Skeletal muscle tissue (tissue), 4 donors: Measurements from ENCODE around the gene FAM3D. TPM values are rescaled to one million over a fixed set of nuclear protein-coding genes. Genes with fewer than 3 reads are reported as not detected.

Source experiments
- H3K27ac ChIP-seq: one replicate; pipeline ENCODE4 v1.7.0; 2013; ENCODE audit warnings: mild to moderate bottlenecking, low read depth, low read length, inconsistent platforms
- H3K27me3 ChIP-seq, 3 donors: one replicate each; pipeline ENCODE4 v1.7.0; 2013; ENCODE audit warnings: low read length in 3 of 3; ENCODE audit not compliant: control insufficient read depth in 3 of 3, insufficient read depth in 3 of 3
- H3K36me3 ChIP-seq, 3 donors: one replicate each; pipeline ENCODE4 v1.7.0; 2013; ENCODE audit warnings: low read length in 3 of 3; ENCODE audit not compliant: control insufficient read depth in 3 of 3, insufficient read depth in 3 of 3
- H3K4me1 ChIP-seq, 3 donors: one replicate each; pipeline ENCODE4 v1.7.0; 2013; ENCODE audit warnings: low read length in 3 of 3, mild to moderate bottlenecking in 3 of 3; ENCODE audit not compliant: control insufficient read depth in 3 of 3, insufficient read depth in 3 of 3
- H3K4me3 ChIP-seq, 3 donors: one replicate each; pipeline ENCODE4 v1.7.0; 2013; ENCODE audit warnings: low read length in 3 of 3
- H3K9ac ChIP-seq, 3 donors: one replicate each; pipeline ENCODE4 v1.7.0; 2013; ENCODE audit warnings: low read length in 3 of 3, mild to moderate bottlenecking in 3 of 3, moderate library complexity in 2 of 3, low read depth in 1 of 3
- H3K9me3 ChIP-seq, 3 donors: one replicate each; pipeline ENCODE4 v1.7.0; 2013; ENCODE audit warnings: low read length in 3 of 3; ENCODE audit not compliant: control insufficient read depth in 3 of 3
- total RNA-seq: library from RNA; depleted of rRNA; stranded (reverse); fragments of >200 nt; gene quantifications from one replicate; pipeline ENCODE4 v1.2.3, GENCODE V29; 2014
- donor health status: Osteomylitis.

FAM3D gene
- total RNA-seq, 1 donor from 2014 or later, result not detected

DNA sequence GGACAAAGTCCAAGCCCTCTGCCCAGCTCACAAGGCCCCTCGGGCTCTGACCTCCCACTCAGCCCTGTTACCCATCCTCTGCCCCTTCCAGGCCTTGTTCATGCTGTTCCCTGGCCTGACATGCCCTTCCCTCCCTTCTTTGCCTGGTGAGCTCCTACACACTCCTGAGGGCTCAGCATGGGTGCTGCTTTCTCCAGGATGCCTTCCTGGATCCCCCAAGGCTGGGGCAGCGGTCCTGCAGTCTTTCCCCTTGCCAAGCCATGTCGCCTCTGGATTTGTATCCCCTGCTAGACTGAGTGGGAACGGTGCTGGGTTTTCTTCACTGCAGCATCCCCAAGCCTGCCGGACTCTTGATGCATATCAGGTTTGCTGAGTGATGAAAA, 35.9 kb downstream of the FAM3D start:
- peaks cover 0 to 12% (median 10%) of the 10 kb centered on the region in 3 donors for H3K27me3 ChIP-seq
- H3K9ac ChIP-seq, result no peak overlapping the region
- H3K9me3 ChIP-seq, result no peaks in the 10 kb centered on the region
- H3K4me3 ChIP-seq, result no peak overlapping the region
- H3K27ac ChIP-seq, result no peak overlapping the region
- H3K4me1 ChIP-seq, result peaks cover 26 to 31% (median 29%) of the 10 kb centered on the region in 3 donors
- H3K36me3 ChIP-seq, result no peaks in the 10 kb centered on the region

DNA sequence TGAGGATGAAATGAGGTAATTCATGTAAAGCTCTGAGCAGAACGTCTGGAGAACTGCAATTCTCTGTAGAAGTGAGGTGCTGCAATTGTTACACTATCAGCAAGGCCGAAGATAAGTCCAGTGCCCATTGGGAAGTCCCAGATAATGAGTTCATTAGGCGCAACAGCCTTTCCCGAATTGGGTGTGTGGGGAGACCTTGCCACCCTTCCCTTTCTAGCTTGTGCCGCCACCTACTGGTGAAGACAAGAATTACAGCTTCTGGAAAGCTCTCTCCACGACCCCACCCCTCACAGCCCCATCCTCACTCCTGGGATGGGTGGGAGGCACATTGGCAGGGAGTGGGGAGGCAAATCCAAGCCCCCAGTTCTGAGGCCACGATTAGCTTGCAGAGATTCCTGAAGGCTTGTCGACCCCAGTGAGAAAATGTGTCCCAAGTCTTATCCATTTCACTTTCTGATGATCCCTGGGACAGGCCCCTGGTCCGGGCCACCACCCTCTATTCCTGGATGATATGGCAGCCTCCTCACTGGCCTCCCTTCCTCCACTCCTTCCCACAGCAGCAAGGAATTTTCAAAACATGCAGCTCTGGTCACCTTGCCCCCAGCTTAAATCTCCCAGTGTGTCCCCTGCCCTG, 36.4 kb downstream of the FAM3D start:
- Histone ChIP-seq H3K9ac (no peak overlapping the region), H3K27ac (no peak overlapping the region), H3K9me3 (no peaks in the 10 kb centered on the region), H3K27me3 (peaks cover 0 to 10% (median 9%) of the 10 kb centered on the region in 3 donors), H3K4me3 (no peak overlapping the region), H3K4me1 (peaks cover 26 to 31% (median 29%) of the 10 kb centered on the region in 3 donors), H3K36me3 (no peaks in the 10 kb centered on the region)

DNA sequence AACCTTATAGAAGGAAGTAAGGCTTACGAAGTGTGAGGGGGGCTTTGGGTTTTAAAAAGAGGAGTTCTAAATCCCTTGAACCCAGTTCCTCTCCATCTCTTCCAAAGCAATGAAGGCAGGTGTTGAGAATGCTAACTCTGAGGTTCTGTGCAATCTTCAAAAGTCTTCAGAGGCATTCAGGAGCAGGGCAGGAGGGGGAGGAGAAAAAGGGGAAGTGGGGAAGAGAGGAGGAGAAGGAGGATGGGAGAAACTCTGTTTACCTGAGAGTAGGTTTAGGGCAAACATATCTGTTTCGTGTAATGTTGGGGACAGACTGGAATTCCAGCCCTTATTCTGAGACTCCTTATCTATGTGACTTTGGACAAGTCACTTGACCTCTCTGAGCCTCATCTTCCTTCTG, 36.9 kb downstream of the FAM3D start:
- H3K9me3 ChIP-seq, result no peaks in the 10 kb centered on the region
- H3K4me3 ChIP-seq, result no peak overlapping the region
- H3K27ac ChIP-seq, result peak overlapping the region; percentile 52
- H3K27me3 ChIP-seq, result peaks cover 0 to 10% (median 9%) of the 10 kb centered on the region in 3 donors
- H3K4me1 ChIP-seq, result peaks cover 26 to 31% (median 29%) of the 10 kb centered on the region in 3 donors
- H3K9ac ChIP-seq, result no peak overlapping the region
- no peaks in the 10 kb centered on the region for H3K36me3 ChIP-seq

DNA sequence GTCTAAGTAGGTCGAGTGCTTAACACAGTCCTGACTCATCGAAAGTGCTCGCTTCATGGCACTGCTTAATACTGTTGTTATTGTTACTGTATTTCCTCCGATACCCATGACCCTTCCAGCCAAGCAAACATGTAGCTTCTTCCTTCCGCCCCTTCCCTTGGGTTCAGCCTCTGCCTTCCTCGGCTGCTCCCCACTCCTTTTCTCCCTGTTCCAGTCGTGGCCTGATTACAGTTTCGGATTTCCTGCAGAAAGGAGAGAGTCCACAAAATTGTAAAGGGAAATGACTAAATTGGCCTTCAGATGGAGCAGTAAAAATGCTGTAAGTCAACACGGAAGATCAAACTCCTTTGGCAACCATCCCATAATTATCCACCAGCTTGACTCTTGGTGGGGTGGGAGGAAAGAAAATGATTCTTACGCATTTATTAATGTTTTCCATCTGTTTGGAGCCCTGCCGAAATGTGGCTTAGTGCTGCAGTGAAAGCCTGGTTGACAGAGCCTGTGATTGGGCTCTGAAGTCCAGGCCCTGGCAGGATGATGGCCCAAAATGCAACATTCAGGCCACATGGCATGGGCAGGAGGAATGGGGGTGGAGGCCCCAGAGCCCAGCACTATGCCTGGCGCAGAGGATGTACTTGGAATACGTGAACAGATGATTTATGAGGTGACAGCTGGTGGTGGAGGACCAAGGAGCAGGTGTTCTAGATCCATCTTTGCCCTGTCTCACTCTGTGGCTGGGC, 37.6 kb downstream of the FAM3D start:
- H3K36me3 ChIP-seq, result no peaks in the 10 kb centered on the region
- peaks cover 0 to 7% (median 6%) of the 10 kb centered on the region in 3 donors for H3K27me3 ChIP-seq
- H3K4me3 ChIP-seq, result no peak overlapping the region
- no peaks in the 10 kb centered on the region for H3K9me3 ChIP-seq
- peaks cover 26 to 31% (median 29%) of the 10 kb centered on the region in 3 donors for H3K4me1 ChIP-seq
- H3K27ac ChIP-seq, result peak overlapping the region; percentile 52
- H3K9ac ChIP-seq, result peak overlapping the region in 1 of 3 donors; percentile 9

DNA sequence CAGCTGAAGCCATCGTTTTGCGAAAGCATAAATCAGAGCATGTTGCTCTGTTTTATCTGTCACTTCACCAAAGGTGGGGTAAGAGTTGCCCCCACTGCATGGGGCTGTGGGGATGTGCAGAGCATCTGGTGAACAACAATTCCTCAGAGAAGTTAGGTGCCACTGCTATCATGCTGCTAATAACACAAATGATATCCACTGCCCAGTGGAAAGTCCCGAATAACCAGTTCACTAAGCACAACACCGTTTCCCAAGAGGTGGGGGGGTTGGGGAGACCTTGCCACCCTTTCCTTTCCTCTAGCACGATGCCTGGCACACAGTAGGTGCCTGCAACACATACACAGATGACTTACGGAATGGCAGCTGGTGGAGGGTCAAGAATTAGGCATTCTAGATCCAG, 38.6 kb downstream of the FAM3D start:
- H3K4me3 ChIP-seq, result no peak overlapping the region
- H3K4me1 ChIP-seq, result peaks cover 26 to 31% (median 29%) of the 10 kb centered on the region in 3 donors
- H3K27ac ChIP-seq, result no peak overlapping the region
- H3K9ac ChIP-seq, result no peak overlapping the region
- H3K9me3 ChIP-seq, result no peaks in the 10 kb centered on the region
- no peaks in the 10 kb centered on the region for H3K36me3 ChIP-seq
- peaks cover 0 to 3% (median 0%) of the 10 kb centered on the region in 3 donors for H3K27me3 ChIP-seq

DNA sequence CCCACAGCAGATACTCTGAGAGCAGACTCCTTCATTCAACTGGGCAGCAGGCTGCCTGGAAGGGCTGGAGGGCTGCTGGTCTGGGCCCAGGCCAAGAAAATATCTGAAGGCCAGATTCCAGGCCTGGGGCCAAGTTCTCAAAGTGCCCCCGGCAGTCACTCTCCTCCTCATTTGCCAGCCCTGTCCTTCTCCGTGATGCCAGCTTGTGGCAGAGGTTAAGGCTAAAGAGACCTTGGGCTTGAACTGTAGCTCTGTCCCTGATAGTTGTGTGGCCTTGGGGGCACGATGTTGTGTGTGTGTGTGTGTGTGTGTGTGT, 39.0 kb downstream of the FAM3D start:
- Histone ChIP-seq H3K9ac (no peak overlapping the region), H3K9me3 (no peaks in the 10 kb centered on the region), H3K4me1 (peaks cover 26 to 31% (median 29%) of the 10 kb centered on the region in 3 donors), H3K36me3 (no peaks in the 10 kb centered on the region), H3K27ac (no peak overlapping the region), H3K4me3 (no peak overlapping the region), H3K27me3 (no peaks in the 10 kb centered on the region)

DNA sequence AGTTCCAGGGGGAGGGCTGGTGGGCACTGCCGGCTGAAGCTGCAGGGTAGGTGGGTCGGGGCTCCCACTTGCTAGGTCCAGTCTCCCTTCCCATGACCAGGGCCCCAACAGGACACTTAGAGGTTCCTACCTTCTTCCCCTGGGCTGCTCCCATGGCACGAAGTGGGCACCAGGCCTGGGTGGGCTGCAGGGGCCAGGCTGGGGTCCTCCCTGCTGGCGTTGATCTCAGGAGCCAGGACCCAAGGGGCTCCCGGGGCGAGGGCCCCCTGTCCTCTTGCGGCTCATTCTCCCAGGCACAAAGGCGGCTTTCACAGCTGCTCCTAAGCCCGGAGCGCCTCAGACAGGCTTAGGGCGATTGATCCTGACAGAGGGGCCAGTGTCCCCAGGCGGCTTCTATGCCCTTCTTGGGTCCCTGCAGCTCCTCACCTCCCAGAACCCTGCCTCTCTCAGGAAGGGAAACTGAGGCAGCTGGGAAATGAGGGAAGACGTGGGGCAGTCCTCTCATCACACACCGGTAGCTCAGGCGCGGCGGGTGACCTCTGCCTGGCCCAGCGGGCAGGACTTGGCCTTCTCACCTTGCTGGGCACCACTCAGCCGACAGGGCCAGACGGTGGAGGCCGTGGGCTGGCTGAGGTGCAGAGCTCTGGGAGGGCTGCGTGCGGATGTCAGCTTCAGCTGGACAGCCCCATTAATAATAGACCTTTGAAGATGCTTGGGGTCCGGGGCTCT, 39.6 kb downstream of the FAM3D start:
- peaks cover 26 to 31% (median 29%) of the 10 kb centered on the region in 3 donors for H3K4me1 ChIP-seq
- no peak overlapping the region for H3K27ac ChIP-seq
- no peaks in the 10 kb centered on the region for H3K9me3 ChIP-seq

DNA sequence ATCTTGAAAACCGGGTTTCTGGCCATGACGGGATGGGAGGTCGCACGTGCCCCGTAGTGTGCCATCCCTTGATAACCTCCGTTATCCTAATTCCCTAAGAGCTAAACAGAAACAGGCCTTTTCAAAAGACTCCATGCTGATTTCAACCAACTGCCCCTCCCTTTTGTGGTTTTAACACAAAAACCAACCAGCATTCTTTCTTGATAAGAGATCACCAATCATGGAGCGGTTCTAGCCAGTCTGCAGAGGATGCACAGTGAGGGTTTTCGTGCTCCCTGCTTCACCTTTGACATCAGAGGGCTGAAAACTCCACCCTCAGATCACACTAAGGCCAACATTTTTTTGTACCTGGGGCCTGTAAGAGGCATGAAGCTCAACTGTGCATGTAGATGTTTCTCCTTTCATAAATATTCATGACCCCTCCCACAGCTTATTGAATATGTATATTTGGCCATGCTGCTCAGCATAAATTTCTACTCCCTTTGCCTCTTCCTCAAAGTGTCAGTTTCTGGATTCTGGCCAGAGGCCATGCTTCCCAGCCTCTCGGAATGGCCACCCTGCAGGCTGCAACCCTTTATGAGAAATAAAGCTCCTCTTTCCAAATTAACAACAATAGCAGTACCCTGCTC, 41.3 kb downstream of the FAM3D start:
- H3K9me3 ChIP-seq, result no peaks in the 10 kb centered on the region
- no peaks in the 10 kb centered on the region for H3K27me3 ChIP-seq
- no peaks in the 10 kb centered on the region for H3K36me3 ChIP-seq
- peaks cover 26 to 31% (median 29%) of the 10 kb centered on the region in 3 donors for H3K4me1 ChIP-seq
- no peak overlapping the region for H3K9ac ChIP-seq
- H3K27ac ChIP-seq, result no peak overlapping the region
- no peak overlapping the region for H3K4me3 ChIP-seq

More for the DNA sequence above, 39.6 kb downstream of the FAM3D start:
- Histone ChIP-seq H3K27me3 (no peaks in the 10 kb centered on the region), H3K36me3 (no peaks in the 10 kb centered on the region), H3K4me3 (no peak overlapping the region), H3K9ac (peak overlapping the region in 1 of 3 donors; percentile 40)

DNA sequence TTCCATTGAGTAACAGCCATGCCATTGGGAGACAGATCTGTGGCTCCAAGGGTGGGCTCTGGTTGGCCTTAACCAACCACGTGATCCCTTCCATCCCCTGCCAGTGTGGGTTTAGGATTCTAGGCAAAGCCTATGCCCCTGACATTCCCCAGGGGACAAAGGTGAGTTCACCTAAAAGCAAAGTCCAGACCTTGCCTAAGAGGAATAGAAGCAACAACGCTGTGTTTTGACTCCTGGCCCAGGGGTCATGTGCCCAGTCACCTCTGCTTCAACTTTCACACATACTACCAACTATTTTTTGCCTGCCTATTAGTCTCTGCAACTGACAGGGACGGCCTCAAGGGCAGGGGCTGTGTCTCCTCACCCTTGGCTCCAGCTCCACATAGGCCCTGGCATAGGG, 42.0 kb downstream of the FAM3D start:
- Histone ChIP-seq H3K27me3 (no peaks in the 10 kb centered on the region), H3K4me3 (no peak overlapping the region), H3K4me1 (peaks cover 20 to 26% (median 26%) of the 10 kb centered on the region in 3 donors), H3K9ac (no peak overlapping the region), H3K9me3 (no peaks in the 10 kb centered on the region), H3K36me3 (no peaks in the 10 kb centered on the region), H3K27ac (no peak overlapping the region)
